GM18511 (cell line): ENCODE data around the gene NKIRAS2.

Experiments used
- ATAC-seq: cut with Tn5 transposase; IDR thresholded peaks from one replicate; pipeline ENCODE4 v1.9.1; 2021; ENCODE audit warnings: mild to moderate bottlenecking, moderate library complexity; ENCODE audit not compliant: unreplicated experiment

Gene NKIRAS2

DNA sequence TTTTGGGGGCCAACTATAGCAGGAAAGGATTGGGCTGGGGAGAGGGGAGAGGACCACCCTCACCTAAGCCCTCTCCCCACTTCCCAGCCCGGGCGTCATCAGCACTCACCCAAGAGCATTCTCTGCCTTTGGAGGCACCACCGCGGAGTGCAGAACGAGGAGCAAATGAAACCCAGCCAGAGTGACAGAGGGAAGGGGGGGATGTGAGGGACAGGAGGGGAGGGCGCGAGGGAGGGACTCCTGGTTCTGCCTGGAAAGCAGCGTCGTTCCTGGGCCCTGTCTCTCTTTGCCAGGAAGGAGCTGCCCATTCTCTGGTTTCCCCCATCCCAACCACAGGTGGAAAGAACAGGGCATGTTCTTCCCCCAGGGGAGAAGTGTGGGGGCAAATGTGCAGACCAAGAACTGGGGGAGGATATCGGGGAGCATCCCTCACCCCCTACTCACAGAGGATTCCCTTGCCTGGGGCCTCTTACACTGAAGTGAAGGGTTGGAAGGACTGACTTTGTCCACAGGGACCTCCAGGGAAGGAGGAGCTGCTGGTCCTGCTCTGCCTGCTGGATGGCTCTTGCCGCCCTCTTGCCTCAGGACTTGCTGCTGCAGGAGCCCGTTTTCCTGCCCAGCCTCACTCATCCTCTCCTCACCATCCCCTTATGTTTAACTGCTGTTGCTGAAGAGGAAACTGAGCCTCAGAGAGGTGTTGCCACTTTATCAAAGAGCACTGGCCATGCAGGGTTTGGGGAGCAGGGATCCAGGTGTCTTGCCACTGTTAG lies 34.0 kb downstream of the NKIRAS2 start:
- ATAC-seq = no peak

DNA sequence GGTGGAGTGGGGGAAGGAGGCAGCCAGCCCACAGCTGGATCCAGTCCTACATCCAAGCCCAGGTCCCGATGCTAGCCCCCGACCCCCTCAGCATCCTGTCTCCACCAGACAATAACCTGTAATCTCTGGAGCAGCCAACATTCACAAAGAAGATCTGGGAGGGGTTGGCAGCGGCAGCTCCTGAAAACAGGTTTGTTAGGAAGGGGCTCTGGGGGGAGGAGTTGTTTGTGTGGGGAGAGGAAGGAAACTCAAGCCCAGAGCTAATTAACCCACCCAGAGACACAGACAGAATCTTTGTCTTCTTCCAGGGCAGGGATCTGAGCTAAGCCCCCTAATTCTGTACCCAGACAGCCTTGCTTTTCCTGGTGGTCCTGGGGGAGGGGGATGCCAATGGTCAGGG lies 35.1 kb downstream of the NKIRAS2 start:
- no peak for ATAC-seq

DNA sequence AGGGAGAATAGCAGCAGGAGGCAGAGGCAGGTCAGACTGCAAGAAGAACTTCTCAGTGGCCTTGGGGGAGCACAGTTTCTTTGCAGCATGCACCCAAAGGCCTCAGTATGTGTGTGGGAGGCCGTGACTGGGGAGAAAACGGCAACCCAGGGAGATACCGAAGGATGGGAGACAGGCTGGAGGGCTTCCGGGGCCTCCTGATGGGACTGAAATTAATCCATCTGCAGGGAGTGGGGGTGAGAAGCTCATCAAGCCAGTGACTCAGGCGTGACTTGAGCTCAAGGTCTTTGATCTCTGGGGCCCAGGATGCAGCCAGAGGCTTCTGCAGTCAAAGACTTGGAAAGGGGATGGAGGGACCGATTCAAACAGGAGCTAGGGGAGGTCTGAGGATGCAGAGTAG lies 35.6 kb downstream of the NKIRAS2 start:
- ATAC-seq = no peak

DNA sequence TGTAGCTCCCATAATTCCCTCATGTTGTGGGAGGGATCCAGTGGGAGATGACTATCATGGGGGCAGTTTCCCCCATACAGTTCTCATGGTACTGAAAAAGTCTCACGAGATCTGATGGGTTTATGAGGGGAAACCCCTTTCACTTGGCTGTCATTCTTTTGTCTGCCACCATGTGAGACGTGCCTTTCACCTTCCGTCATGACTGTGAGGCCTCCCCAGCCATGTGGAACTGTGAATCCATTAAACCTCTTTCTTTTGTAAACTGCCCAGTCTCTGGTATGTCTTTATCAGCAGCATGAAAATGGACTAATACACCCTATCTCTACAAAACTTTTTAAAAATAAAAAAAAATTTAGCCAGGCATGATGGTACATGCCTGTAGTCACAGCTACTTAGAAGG lies 36.7 kb downstream of the NKIRAS2 start:
- ATAC-seq = no peak

DNA sequence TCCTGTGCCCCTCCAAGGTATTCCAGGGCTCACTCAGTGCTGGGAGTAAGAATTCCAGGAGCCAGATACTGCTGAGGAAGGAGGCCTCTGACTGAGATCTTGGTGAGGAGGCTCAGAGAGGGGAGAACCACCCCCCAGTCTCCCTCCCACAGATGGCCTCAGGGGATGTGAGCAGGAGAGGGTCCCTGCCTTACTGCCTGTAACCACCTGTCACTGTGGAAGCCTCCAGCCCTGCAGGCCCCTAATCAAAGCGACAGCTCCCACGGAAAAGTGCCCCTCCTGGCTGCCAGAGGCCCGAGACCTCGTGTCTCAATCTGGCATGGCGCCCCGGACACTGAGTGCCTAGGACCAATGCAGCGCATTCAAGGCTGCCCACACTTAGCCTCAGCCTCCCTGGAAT lies 38.2 kb downstream of the NKIRAS2 start:
- ATAC-seq = no peak

DNA sequence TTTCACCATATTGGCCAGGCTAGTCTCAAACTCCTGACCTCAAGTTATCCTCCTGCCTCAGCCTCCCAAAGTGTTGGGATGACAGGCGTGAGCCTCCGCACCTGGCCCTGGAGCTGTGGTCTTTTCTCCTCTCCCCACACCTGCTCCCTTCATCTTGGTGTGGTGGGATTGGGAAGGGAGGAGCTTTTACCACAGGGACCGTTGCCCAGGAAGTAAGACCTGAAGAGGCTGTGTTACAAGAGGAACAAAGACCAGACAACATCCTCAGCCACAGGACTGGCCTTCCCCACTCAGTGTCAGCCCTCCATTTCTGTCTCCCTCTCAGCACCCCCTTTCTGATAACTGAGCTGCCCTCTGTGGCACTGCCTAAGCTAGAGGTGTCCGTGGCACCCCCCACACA lies 39.9 kb downstream of the NKIRAS2 start:
- no peak for ATAC-seq

DNA sequence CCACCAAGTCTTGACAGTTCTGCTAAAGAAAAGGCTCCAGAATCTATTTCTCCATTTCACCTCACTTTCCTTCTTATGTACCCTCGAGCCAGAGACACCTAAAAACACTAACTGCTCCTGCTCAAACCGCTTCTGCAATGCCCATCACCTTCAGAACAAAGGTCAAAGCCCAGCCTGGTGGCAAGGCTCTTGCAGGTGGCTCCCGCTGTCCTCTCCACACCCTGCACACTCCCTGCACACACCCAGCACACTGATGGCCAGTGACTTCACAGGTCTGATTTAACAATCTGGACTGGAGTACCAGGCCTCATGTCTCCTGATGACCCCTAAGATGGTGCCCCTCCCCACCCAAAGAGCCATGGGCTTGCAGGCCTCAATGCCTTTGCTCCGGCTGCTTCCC lies 40.3 kb downstream of the NKIRAS2 start:
- ATAC-seq = no peak

DNA sequence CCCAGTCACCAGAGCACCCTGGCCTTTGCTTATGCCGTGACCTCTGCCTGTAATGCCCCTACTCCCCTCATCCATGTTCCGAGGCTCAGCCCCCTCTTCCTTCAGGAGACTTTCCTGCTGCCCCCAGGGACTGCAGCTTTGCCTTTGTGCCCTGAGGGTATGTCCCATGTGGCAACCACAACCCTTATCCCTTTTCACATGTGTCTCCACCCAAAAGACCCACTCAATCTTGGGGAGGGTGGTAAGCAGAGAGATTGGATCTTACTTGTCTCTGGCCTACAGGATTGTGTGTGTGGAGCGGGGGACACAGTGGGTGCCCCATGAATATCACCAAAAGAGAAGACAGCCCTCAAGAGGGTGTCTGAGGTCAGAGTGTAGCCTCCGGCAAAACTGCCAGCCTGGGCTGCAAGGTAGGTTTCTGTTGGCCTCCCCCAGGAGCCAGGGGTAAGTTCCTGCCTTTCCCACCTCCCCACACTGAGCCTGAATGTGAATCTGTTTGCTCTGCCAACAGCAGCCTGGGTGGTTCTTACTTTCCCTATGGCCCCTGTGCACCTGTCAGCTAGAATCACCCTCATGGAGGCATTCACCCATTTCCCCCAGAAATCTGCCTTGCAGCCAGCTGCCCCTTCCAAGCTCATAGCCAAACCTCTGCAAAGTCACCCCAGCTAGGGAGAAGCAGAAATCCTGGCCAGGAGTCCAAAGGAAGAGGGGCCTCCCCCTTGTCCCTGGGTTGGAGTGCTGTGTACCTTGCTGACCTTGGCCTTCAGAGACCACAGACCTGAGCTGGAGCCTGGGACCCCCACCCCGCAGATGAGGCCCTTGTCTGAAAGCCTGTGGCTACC lies 42.0 kb downstream of the NKIRAS2 start:
- no peak for ATAC-seq

DNA sequence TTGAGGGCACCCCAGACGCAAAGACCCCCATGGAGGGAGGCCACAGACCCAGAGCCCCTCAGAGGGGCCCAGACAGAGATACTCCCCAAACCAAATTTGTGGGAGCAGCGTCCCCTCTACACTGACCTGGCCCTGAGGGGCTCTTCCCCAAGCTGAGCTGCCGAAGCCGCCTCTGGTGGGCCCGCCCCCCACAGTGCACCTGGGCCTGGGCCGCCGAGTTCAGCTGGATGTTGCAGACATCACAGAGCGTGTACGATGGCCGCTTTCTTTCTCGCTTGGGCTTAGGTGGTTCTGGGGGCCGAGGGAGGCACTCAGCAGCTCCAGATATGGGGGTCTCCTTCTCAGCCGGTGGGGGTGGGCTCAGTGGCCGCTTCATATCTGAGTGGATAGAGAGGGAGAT lies 42.8 kb downstream of the NKIRAS2 start:
- ATAC-seq = no peak

DNA sequence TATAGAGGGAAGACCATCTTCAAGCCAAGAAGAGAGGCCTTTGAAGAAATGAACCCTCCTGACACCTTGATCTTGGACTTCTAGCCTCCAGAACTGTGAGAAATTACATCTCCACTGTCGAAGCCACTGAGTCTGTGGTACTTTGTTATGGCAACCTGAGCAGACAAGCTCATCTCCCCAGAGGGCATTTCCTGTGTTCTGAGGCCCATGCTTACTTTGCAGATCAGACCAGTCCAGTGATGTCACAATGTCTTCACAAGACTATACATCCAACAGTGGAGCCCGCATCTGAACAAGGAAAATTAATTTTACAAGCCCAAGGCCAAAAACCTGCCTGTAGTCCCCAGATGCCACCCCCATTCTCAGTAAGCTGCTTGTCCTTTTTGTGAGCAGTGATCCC lies 45.3 kb downstream of the NKIRAS2 start:
- no peak for ATAC-seq

DNA sequence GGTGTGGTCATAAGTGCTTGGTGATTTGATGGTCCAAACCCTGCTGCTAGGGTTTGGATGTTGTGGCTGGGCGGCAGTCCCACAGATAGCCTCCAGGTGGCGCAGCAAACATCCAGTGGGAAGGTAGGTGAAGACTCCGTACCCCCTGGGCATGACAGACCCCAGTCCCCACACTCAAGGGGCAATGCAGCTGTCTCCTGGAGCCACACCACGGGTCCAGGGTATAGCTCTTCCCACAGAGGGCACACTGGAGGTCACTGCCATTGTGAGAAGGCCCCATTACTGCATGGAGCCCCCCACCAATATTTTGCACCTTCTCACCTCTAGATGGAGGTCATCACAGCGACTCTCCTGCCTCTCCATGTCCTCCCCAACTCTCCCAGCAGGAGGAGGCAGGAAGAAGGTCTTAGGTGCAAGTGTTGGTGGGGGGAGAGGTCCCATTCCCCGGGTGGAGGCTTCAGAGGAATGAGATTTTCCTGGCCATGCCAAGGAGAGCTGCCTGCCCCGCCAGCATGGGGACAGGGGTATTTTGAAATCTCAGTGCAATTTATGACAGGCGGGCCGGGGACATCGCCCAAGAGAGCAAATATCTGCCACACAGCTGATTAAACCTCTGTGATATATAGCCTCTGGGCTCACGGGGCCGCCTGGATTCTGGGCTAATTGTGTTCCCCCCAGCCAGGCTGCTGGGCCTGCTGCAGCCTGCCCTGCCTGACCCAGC lies 47.6 kb downstream of the NKIRAS2 start:
- ATAC-seq = no peak

DNA sequence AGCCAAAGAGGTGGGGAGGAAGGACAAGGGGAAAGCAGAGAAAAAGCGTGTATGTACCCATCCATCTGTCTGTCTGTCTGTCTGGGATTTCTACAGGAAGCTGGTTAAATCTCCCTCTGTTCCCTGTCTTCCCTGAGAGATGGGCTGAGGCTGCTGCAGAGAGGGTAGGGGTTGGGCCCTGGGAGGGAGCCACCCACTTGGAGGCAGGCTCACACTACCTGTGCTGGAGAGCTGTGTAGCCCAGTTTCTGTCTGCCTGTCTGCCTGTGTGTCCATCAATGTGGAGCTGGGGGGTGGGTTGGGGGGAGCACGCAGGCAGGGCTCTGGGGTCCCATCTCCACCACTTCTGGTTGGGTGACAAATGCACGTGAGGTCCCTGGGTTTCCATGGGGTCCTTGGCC lies 49.1 kb downstream of the NKIRAS2 start:
- no peak for ATAC-seq

DNA sequence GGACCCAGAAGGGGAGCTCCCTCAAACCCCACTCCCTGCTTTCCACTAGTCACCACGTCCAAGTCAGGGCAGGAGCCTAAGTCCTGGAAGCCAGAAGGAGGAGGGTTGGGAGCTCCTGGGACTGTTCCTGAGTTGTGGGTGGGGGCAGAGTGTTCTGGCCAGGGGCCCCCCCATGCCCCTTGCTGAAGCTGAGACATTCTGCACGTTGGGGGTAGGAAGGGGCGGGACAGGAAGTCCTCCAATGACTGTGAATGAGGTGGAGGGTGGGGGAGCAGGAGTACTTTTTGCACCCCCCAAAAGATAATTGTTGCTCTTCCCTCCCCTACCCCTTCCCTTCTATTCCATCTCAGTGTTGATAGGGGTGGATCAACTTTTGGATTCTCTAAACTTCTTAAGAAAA lies 51.9 kb downstream of the NKIRAS2 start:
- no peak for ATAC-seq

DNA sequence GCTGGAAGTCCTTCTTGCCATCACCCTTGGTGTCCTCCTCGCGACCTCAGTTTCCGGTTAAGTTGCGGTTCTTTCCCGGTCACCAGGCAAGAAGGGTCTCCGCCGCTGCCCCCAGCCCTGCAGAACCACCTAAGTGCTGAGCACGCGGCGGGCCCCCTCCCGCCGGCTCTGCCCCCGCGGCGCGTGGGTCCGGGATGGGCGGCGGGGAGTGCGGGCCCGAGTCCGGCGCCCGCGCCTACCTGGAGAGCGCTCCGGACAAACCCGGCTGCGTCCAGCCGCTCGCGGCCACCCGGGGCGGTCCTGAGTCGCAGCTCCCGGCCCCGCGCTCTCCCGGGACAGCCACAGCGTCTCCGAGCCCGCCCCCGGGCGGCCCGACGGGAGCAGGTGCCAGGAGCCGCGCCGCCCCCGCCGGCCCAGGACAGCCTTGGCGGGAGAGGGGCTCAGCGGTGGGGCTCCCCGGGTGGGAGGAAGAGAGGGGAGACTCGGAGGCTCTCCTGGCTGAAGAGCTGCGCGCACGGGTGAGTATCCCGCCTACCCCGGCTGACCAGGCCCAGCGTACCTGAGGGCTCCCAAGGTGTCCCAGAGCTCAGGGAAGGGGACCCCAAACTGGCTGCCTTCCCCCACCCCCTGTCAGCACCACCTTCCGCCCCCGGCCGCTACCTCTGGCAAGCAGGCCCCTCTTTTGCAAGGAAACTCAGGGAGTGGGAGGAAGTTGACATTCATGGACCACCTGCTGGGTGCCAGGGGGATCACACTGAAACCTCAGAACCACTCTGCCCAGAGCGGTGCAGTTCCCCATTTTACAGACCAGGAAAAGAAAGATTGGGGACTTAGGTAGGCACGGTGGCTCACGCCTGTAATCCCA lies 52.7 kb downstream of the NKIRAS2 start:
- no peak for ATAC-seq
